GM12873 (cell line): ENCODE measurements around the gene CAPN14.
A peak's percentile ranks its signal among the peaks of the same experiment; 100 is the strongest.

Experiments used
- CTCF ChIP-seq: IDR thresholded peaks from 2 replicates; pipeline ENCODE4 v1.5.1; 2012; ENCODE audit warnings: low read depth, mild to moderate bottlenecking, moderate library complexity, low read length, control low read depth; ENCODE audit not compliant: insufficient read depth; ENCODE audit errors: missing control alignments

The CAPN14 gene

GRCh38 chr2:31217465-31218200, at the start of gene CAPN14:
Gene CAPN14 (minus strand): TSS chr2:31217515. CDS start chr2:31205447, 12,068 bp downstream.
- no peak for TF ChIP-seq CTCF

GRCh38 chr2:31266804-31267203, 49.5 kb upstream of the CAPN14 start:
- TF ChIP-seq CTCF, result no peak

- TF ChIP-seq CTCF, result no peak
Observed at GRCh38 chr2:31265234-31265633, 47.9 kb upstream of the CAPN14 start.

- peak; percentile 45 for TF ChIP-seq CTCF
Observed at GRCh38 chr2:31263636-31264190, 46.4 kb upstream of the CAPN14 start.

GRCh38 chr2:31260870-31261269, 43.6 kb upstream of the CAPN14 start:
- no peak for TF ChIP-seq CTCF

- TF ChIP-seq CTCF, result no peak
Observed at GRCh38 chr2:31259075-31259474, 41.8 kb upstream of the CAPN14 start.

GRCh38 chr2:31258351-31258750, 41.0 kb upstream of the CAPN14 start:
- TF ChIP-seq CTCF, result no peak
